Ascending aorta (tissue), 2 donors: ENCODE results near the gene IMPA2. TPM values are rescaled to one million over a fixed set of nuclear protein-coding genes. Genes with fewer than 3 reads are reported as not detected.

Experiments used
- DNase-seq, 2 donors: peaks; one replicate each; pipeline ENCODE4 v3.0.0-alpha.2; 2019; ENCODE audit warnings: low spot score in 2 of 2
- H3K27ac ChIP-seq, 2 donors: fragments of 200-600 bp; sonication (generic); one replicate each; pipeline ENCODE4 v1.5.1; 2016 to 2017; ENCODE audit warnings: mild to moderate bottlenecking in 1 of 2
- H3K27me3 ChIP-seq: fragments of 200-600 bp; sonication (generic); one replicate; pipeline ENCODE4 v1.5.1; 2017
- H3K36me3 ChIP-seq, 2 donors: fragments of 200-600 bp; sonication (generic); one replicate each; pipeline ENCODE4 v1.5.1; 2016
- H3K4me1 ChIP-seq, 2 donors: fragments of 200-600 bp; sonication (generic); one replicate each; pipeline ENCODE4 v1.5.1; 2016 to 2017; ENCODE audit warnings: mild to moderate bottlenecking in 1 of 2
- H3K4me3 ChIP-seq, 2 donors: fragments of 200-600 bp; sonication (generic); one replicate each; pipeline ENCODE4 v1.5.1; 2016 to 2017; ENCODE audit warnings: mild to moderate bottlenecking in 1 of 2
- H3K9me3 ChIP-seq, 2 donors: fragments of 200-600 bp; sonication (generic); one replicate each; pipeline ENCODE4 v1.5.1; 2016
- intact Hi-C: fragments of 100-400 bp; cut with DNase I; formaldehyde crosslinking; loops from one replicate; pipeline ENCODE4 v1.15.1; 2023
- total RNA-seq: library from RNA; depleted of rRNA; stranded (reverse); fragments of >200 nt; gene quantifications from one replicate; pipeline ENCODE4 v1.1.0, GENCODE V29; 2016
- TF ChIP-seq, protein P1 (sequence below), 3 experiments: fragments of 200-600 bp in 2 of 3; fragments of 450-650 bp in 1 of 3; sonication (generic) in 2 of 3; IDR thresholded peaks; one replicate each; pipeline ENCODE4 v1.5.1; 2016 to 2019; ENCODE audit warnings: antibody characterized with exemption in 3 of 3, mild to moderate bottlenecking in 1 of 3, moderate library complexity in 1 of 3

IMPA2 gene
- total RNA-seq, 1 donor from 2014 or later = 43.4 TPM

DNA sequence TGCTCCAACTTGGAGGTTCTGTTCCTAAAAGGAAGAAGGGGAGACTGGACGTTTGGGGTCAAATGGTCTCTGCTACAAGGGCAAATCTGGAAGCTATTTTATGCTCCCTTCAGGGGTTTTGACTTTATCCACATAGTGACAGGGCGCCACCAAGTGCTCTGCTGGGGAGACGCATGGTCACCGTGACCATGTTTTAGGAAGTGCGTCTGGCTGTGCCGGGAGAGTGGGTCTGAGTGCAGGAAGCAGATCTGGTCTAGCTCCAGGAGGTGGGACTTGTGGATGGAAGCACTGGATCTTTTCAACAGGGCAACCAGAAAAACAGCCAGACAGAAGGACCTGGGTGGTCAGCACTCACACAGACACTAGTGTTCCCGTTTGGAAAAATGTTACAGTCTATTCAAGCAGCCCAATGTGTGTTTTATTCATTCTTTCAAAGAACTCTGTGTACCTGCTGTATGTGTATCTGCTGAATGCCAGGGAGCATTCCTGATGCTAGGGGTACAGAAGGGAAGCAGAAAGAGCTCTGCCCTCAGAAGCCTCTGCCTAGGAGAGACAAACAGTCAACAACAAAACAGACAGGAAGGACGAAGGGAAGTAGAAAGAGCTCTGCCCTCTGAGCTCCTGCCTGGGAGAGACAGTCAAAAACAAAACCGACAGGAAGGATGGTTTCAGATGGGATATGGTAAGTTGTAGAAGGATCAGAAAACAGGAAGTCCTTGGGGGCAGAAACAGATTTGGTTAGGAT is 14.3 kb downstream of the IMPA2 start:
- TF ChIP-seq, protein P1, sequence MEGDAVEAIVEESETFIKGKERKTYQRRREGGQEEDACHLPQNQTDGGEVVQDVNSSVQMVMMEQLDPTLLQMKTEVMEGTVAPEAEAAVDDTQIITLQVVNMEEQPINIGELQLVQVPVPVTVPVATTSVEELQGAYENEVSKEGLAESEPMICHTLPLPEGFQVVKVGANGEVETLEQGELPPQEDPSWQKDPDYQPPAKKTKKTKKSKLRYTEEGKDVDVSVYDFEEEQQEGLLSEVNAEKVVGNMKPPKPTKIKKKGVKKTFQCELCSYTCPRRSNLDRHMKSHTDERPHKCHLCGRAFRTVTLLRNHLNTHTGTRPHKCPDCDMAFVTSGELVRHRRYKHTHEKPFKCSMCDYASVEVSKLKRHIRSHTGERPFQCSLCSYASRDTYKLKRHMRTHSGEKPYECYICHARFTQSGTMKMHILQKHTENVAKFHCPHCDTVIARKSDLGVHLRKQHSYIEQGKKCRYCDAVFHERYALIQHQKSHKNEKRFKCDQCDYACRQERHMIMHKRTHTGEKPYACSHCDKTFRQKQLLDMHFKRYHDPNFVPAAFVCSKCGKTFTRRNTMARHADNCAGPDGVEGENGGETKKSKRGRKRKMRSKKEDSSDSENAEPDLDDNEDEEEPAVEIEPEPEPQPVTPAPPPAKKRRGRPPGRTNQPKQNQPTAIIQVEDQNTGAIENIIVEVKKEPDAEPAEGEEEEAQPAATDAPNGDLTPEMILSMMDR (IDR thresholded peaks at IDR 0.05) = peak; percentile 54 to 88 (median 72)
- no peak overlapping the region for H3K4me3 ChIP-seq
- intact Hi-C loops = loop anchor here (1.0 to 5.0 kb wide), 2 partner anchors 57 to 263 kb away; no protein-coding TSS in a partner anchor
- H3K27me3 ChIP-seq = no peaks in the 10 kb centered on the region
- DNase-seq = peak in 1 of 2 donors; percentile 82
- no peak overlapping the region for H3K27ac ChIP-seq
- H3K36me3 ChIP-seq = peaks cover 0 to 10% of the 10 kb centered on the region in 2 donors
- no peaks in the 10 kb centered on the region for H3K9me3 ChIP-seq
- H3K4me1 ChIP-seq = peaks cover 0 to 2% of the 10 kb centered on the region in 2 donors

DNA sequence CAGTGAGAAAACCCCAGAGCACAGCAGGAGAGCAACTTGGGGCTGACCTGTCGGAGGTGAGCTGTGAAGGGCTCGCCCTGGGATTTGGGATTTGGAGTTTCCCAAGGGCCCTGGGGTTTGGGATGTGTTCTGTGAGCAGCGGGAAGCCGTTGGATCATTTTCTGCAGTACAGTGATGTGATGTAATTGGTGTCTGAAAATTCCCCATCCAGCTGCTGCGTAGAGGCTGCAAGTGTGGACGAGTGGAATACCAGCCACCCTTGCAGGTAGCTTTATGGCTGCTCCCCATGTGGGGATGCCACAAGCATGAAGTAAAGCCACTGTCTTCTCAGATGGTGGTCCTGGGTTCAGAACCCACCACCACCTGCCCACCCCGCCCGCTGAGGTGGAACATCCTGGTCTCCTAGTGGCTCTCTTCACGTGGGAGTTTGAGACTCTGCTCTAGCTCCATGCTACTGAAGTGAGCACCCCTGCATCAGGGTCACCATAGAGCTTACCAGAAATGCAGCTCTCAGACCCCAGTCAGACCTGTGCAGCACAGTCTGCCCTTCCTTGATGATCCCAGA is 15.0 kb downstream of the IMPA2 start:
- Histone ChIP-seq H3K4me1 (peaks cover 0 to 2% of the 10 kb centered on the region in 2 donors), H3K27ac (no peak overlapping the region)

DNA sequence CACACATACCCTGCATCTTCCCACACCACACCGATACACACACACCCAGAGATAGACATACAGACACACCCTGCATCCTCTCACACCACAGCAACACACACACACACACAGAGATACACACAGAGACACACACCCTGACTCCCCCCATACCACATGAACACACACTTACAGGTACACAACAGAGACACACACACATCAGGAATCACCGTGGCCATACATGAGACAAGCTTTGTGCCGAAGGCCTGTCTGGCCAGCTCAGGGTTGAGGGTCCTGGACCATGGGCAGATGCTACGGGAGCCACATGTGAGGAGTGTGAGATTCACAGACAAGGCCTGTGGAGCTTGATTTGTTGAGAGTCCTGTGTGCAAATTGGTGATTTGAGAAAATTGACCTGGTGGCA is 15.6 kb downstream of the IMPA2 start:
- H3K4me3 ChIP-seq = no peak overlapping the region
- no peak overlapping the region for H3K27ac ChIP-seq
- H3K9me3 ChIP-seq = no peaks in the 10 kb centered on the region
- no peak for DNase-seq
- H3K4me1 ChIP-seq = peaks cover 0 to 2% of the 10 kb centered on the region in 2 donors
- TF ChIP-seq, protein P1 (IDR thresholded peaks at IDR 0.05) = no peak
- intact Hi-C loops = loop anchor here (5.0 kb wide), 1 partner anchor 265 kb away; no protein-coding TSS in a partner anchor
- no peaks in the 10 kb centered on the region for H3K27me3 ChIP-seq
- H3K36me3 ChIP-seq = peaks cover 4 to 17% of the 10 kb centered on the region in 2 donors

More for the DNA sequence above, 15.0 kb downstream of the IMPA2 start:
- intact Hi-C loops = loop anchor here (5.0 kb wide), 1 partner anchor 264 kb away; no protein-coding TSS in a partner anchor
- Histone ChIP-seq H3K9me3 (no peaks in the 10 kb centered on the region), H3K4me3 (no peak overlapping the region), H3K27me3 (no peaks in the 10 kb centered on the region), H3K36me3 (peaks cover under 1 to 11% of the 10 kb centered on the region in 2 donors)
- TF ChIP-seq, protein P1 (IDR thresholded peaks at IDR 0.05) = no peak
- no peak for DNase-seq

DNA sequence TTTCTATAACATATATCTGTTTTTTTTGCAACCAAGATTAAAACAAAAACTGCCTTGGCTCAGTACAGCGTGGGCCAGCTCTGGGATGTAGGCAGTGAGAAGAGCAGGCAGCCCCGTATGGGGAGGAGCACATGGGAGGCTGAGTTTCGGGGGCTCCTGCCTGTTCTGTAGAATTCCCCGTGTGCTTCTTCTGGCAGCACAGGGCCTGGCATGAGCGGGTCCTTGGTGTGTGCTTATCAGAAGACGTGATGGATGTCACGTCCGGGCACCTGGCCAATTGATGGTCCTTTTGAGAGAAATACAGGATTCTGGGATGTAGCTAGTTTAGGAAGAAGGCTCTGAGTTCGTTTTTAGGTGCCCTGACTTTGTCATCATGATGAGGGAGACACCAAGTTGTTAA is 16.2 kb downstream of the IMPA2 start:
- Histone ChIP-seq H3K4me3 (no peak overlapping the region), H3K27ac (no peak overlapping the region), H3K36me3 (peaks cover 4 to 17% of the 10 kb centered on the region in 2 donors), H3K9me3 (no peaks in the 10 kb centered on the region), H3K27me3 (no peaks in the 10 kb centered on the region), H3K4me1 (peaks cover 0 to 2% of the 10 kb centered on the region in 2 donors)
- intact Hi-C loops = loop anchor here (5.0 kb wide), 1 partner anchor 265 kb away; no protein-coding TSS in a partner anchor
- DNase-seq = no peak
- TF ChIP-seq, protein P1 (IDR thresholded peaks at IDR 0.05) = no peak

DNA sequence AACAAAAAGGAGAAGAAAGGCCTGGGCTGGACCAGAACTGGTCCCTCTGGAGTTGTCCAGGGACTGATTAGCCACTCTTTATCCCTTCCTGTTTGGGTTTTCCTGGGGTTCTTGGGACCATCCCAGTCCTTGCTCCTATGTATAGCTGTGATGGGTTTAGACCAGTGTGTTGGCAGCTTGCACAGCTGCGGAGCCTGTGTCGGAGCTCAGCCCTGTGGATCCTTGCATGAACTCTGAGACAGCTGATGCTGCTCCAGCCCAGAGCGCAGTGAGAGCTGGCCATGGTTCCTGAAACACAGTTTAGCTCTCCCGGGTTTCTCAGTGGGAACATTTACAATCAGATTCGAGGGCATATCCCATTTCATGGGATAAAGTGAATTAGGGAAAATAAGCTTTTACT is 16.9 kb downstream of the IMPA2 start:
- no peaks in the 10 kb centered on the region for H3K9me3 ChIP-seq
- no peaks in the 10 kb centered on the region for H3K27me3 ChIP-seq
- no peak overlapping the region for H3K27ac ChIP-seq
- H3K36me3 ChIP-seq = peaks cover 4 to 17% of the 10 kb centered on the region in 2 donors
- TF ChIP-seq, protein P1 (IDR thresholded peaks at IDR 0.05) = no peak
- no peak for DNase-seq
- intact Hi-C loops = loop anchor here (5.0 kb wide), 1 partner anchor 266 kb away; no protein-coding TSS in a partner anchor
- H3K4me1 ChIP-seq = peaks cover 0 to 2% of the 10 kb centered on the region in 2 donors
- H3K4me3 ChIP-seq = no peak overlapping the region
